Parathyroid adenoma (tissue), 2 donors: ENCODE data around the gene ADAMTS8.

Experiments
- H2AFZ ChIP-seq: fragments of 300-600 bp; sonication (generic); one replicate; pipeline ENCODE4 v1.7.0; 2017; ENCODE audit warnings: antibody characterized with exemption, mild to moderate bottlenecking
- H3K27ac ChIP-seq: fragments of 300-600 bp; sonication (generic); one replicate; pipeline ENCODE4 v1.7.0; 2017
- H3K27me3 ChIP-seq: fragments of 300-600 bp; sonication (generic); one replicate; pipeline ENCODE4 v1.7.0; 2017; ENCODE audit warnings: low read length; ENCODE audit not compliant: control insufficient read depth, insufficient read depth
- H3K36me3 ChIP-seq: fragments of 300-600 bp; sonication (generic); one replicate; pipeline ENCODE4 v1.7.0; 2017; ENCODE audit warnings: low read length; ENCODE audit not compliant: control insufficient read depth, insufficient read depth
- H3K4me1 ChIP-seq: fragments of 300-600 bp; sonication (generic); one replicate; pipeline ENCODE4 v1.7.0; 2017; ENCODE audit warnings: control low read depth
- H3K4me2 ChIP-seq: fragments of 300-600 bp; sonication (generic); one replicate; pipeline ENCODE4 v1.7.0; 2017; ENCODE audit warnings: low read length
- H3K4me3 ChIP-seq: fragments of 300-600 bp; sonication (generic); one replicate; pipeline ENCODE4 v1.7.0; 2017; ENCODE audit warnings: low read depth, low read length
- H3K79me2 ChIP-seq: fragments of 300-600 bp; sonication (generic); one replicate; pipeline ENCODE4 v1.7.0; 2017; ENCODE audit warnings: control low read depth
- H3K9ac ChIP-seq: fragments of 300-600 bp; sonication (generic); one replicate; pipeline ENCODE4 v1.7.0; 2017; ENCODE audit warnings: mild to moderate bottlenecking
- H3K9me3 ChIP-seq: fragments of 300-600 bp; sonication (generic); one replicate; pipeline ENCODE4 v1.7.0; 2017; ENCODE audit warnings: low read length; ENCODE audit not compliant: control insufficient read depth
- TF ChIP-seq, protein P1 (sequence below): fragments of 300-600 bp; sonication (generic); IDR thresholded peaks from one replicate; pipeline ENCODE4 v1.7.0; 2017; ENCODE audit warnings: antibody characterized with exemption, mild to moderate bottlenecking
- donor health status: primary hyperparathyroidism.

The ADAMTS8 gene

GRCh38 chr11:130467116-130467900, 38.9 kb upstream of the ADAMTS8 start:
- H3K4me2 ChIP-seq, result no peak overlapping the region
- H3K79me2 ChIP-seq, result no peaks in the 10 kb centered on the region
- H3K9ac ChIP-seq, result no peak overlapping the region
- no peak overlapping the region for H3K4me3 ChIP-seq
- H3K9me3 ChIP-seq, result no peaks in the 10 kb centered on the region
- no peaks in the 10 kb centered on the region for H3K4me1 ChIP-seq
- TF ChIP-seq, protein P1, sequence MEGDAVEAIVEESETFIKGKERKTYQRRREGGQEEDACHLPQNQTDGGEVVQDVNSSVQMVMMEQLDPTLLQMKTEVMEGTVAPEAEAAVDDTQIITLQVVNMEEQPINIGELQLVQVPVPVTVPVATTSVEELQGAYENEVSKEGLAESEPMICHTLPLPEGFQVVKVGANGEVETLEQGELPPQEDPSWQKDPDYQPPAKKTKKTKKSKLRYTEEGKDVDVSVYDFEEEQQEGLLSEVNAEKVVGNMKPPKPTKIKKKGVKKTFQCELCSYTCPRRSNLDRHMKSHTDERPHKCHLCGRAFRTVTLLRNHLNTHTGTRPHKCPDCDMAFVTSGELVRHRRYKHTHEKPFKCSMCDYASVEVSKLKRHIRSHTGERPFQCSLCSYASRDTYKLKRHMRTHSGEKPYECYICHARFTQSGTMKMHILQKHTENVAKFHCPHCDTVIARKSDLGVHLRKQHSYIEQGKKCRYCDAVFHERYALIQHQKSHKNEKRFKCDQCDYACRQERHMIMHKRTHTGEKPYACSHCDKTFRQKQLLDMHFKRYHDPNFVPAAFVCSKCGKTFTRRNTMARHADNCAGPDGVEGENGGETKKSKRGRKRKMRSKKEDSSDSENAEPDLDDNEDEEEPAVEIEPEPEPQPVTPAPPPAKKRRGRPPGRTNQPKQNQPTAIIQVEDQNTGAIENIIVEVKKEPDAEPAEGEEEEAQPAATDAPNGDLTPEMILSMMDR, result no peak
- H2AFZ ChIP-seq, result no peak overlapping the region
- no peak overlapping the region for H3K27ac ChIP-seq
- no peaks in the 10 kb centered on the region for H3K36me3 ChIP-seq
- no peaks in the 10 kb centered on the region for H3K27me3 ChIP-seq

GRCh38 chr11:130465263-130465662, 36.9 kb upstream of the ADAMTS8 start:
- Histone ChIP-seq H3K4me3 (no peak overlapping the region), H3K9me3 (no peaks in the 10 kb centered on the region), H3K4me2 (no peak overlapping the region), H3K79me2 (no peaks in the 10 kb centered on the region), H3K4me1 (no peaks in the 10 kb centered on the region), H3K36me3 (no peaks in the 10 kb centered on the region), H3K27me3 (no peaks in the 10 kb centered on the region), H3K9ac (no peak overlapping the region), H3K27ac (no peak overlapping the region), H2AFZ (no peak overlapping the region)
- TF ChIP-seq, protein P1, result no peak

GRCh38 chr11:130464291-130464812, 35.9 kb upstream of the ADAMTS8 start:
- no peak overlapping the region for H3K4me2 ChIP-seq
- no peak overlapping the region for H3K27ac ChIP-seq
- no peak overlapping the region for H3K9ac ChIP-seq
- no peaks in the 10 kb centered on the region for H3K9me3 ChIP-seq
- H3K4me3 ChIP-seq, result no peak overlapping the region
- TF ChIP-seq, protein P1, result no peak
- no peaks in the 10 kb centered on the region for H3K27me3 ChIP-seq
- no peaks in the 10 kb centered on the region for H3K4me1 ChIP-seq
- no peaks in the 10 kb centered on the region for H3K79me2 ChIP-seq
- H3K36me3 ChIP-seq, result no peaks in the 10 kb centered on the region
- H2AFZ ChIP-seq, result no peak overlapping the region

DNA sequence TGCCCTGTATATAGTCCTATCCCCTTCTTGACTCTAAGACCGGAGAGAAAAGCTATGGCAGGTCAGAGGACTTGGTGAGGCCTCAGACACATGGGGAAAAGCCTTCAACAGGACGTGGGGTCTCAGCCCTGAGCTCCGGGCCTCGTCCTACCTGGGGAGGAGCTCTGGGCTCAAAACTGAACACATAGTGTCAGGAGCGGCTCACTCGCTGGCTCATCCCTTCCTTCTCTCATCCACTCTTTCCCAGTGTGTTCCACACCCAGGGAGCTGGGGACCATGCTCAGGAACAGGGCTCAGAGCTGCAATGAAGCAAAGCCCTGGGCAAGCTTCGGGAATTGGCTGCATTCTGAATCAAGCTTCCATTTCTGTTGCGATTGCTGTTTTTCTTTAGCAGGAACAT, 34.5 kb upstream of the ADAMTS8 start:
- no peaks in the 10 kb centered on the region for H3K4me1 ChIP-seq
- H3K4me2 ChIP-seq, result no peak overlapping the region
- no peak overlapping the region for H3K4me3 ChIP-seq
- no peaks in the 10 kb centered on the region for H3K27me3 ChIP-seq
- H3K79me2 ChIP-seq, result no peaks in the 10 kb centered on the region
- no peak overlapping the region for H3K27ac ChIP-seq
- H3K36me3 ChIP-seq, result no peaks in the 10 kb centered on the region
- H3K9me3 ChIP-seq, result no peaks in the 10 kb centered on the region
- no peak overlapping the region for H3K9ac ChIP-seq
- TF ChIP-seq, protein P1, result no peak
- no peak overlapping the region for H2AFZ ChIP-seq
